ENCODE measurements around the gene ECHDC1.
A peak's percentile ranks its signal among the peaks of the same experiment; 100 is the strongest.
"Not testable (repeated sequence)": the region's sequence is repeated elsewhere in the genome, so short reads cannot be mapped to it uniquely, and the experiment has no call there.

ECHDC1 gene

GRCh38 chr6:127341471-127342202 lies 1.8 kb downstream of the ECHDC1 start:
- no peaks in the 10 kb centered on the region; the same call in 1 of the 2 replicates for H3K9me3 ChIP-seq (ENCODE audit: control insufficient read depth, insufficient read depth, low read depth, low read length)
- peaks cover 36% of the 10 kb centered on the region for H3K4me1 ChIP-seq (ENCODE audit: control insufficient read depth, insufficient read depth, low read length)
- H3K27me3 ChIP-seq (ENCODE audit: control insufficient read depth, insufficient read depth, low read length): no peaks in the 10 kb centered on the region
- H3K27ac ChIP-seq (ENCODE audit: low read depth, low read length): no peak overlapping the region
- H3K9ac ChIP-seq (ENCODE audit: low read length): peak overlapping the region; percentile 92
- H3K36me3 ChIP-seq (ENCODE audit: control insufficient read depth, insufficient read depth, low read length): no peaks in the 10 kb centered on the region
- H3K4me3 ChIP-seq (ENCODE audit: low read depth, low read length): peak overlapping the region; percentile 82

- Histone ChIP-seq H3K9me3 (ENCODE audit: control insufficient read depth, insufficient read depth, low read depth, low read length) (no peaks in the 10 kb centered on the region), H3K4me3 (ENCODE audit: low read depth, low read length) (no peak overlapping the region; the same call in 1 of the 2 replicates), H3K9ac (ENCODE audit: low read length) (peak overlapping the region; percentile 15), H3K27ac (ENCODE audit: low read depth, low read length) (no peak overlapping the region), H3K36me3 (ENCODE audit: control insufficient read depth, insufficient read depth, low read length) (no peaks in the 10 kb centered on the region), H3K4me1 (ENCODE audit: control insufficient read depth, insufficient read depth, low read length) (peaks cover 36% of the 10 kb centered on the region), H3K27me3 (ENCODE audit: control insufficient read depth, insufficient read depth, low read length) (no peaks in the 10 kb centered on the region)
These were observed 3.2 kb downstream of the ECHDC1 start for GRCh38 chr6:127340171-127340570.

GRCh38 chr6:127338936-127339335 lies 4.5 kb downstream of the ECHDC1 start:
- Histone ChIP-seq H3K27me3 (ENCODE audit: control insufficient read depth, insufficient read depth, low read length) (no peaks in the 10 kb centered on the region), H3K27ac (ENCODE audit: low read depth, low read length) (no peak overlapping the region), H3K9ac (ENCODE audit: low read length) (no peak overlapping the region), H3K36me3 (ENCODE audit: control insufficient read depth, insufficient read depth, low read length) (no peaks in the 10 kb centered on the region; the same call in 1 of the 2 replicates), H3K4me3 (ENCODE audit: low read depth, low read length) (no peak overlapping the region), H3K9me3 (ENCODE audit: control insufficient read depth, insufficient read depth, low read depth, low read length) (no peaks in the 10 kb centered on the region), H3K4me1 (ENCODE audit: control insufficient read depth, insufficient read depth, low read length) (peaks cover 31% of the 10 kb centered on the region)

- Histone ChIP-seq H3K9me3 (ENCODE audit: control insufficient read depth, insufficient read depth, low read depth, low read length) (no peaks in the 10 kb centered on the region), H3K4me3 (ENCODE audit: low read depth, low read length) (no peak overlapping the region), H3K9ac (ENCODE audit: low read length) (peak overlapping the region; percentile 31), H3K36me3 (ENCODE audit: control insufficient read depth, insufficient read depth, low read length) (peaks cover 16% of the 10 kb centered on the region), H3K4me1 (ENCODE audit: control insufficient read depth, insufficient read depth, low read length) (peaks cover 15% of the 10 kb centered on the region), H3K27ac (ENCODE audit: low read depth, low read length) (peak overlapping the region; percentile 86; the same call in 1 of the 2 replicates), H3K27me3 (ENCODE audit: control insufficient read depth, insufficient read depth, low read length) (no peaks in the 10 kb centered on the region)
These were observed 10.9 kb downstream of the ECHDC1 start for GRCh38 chr6:127332383-127332961.

GRCh38 chr6:127331256-127331655 lies 12.2 kb downstream of the ECHDC1 start:
- not testable (repeated sequence) for H3K27me3 ChIP-seq (ENCODE audit: control insufficient read depth, insufficient read depth, low read length); H3K4me3 ChIP-seq (ENCODE audit: low read depth, low read length); H3K9me3 ChIP-seq (ENCODE audit: control insufficient read depth, insufficient read depth, low read depth, low read length); H3K9ac ChIP-seq (ENCODE audit: low read length)
- H3K27ac ChIP-seq (ENCODE audit: low read depth, low read length): peak overlapping the region; percentile 86; the same call in 1 of the 2 replicates
- H3K36me3 ChIP-seq (ENCODE audit: control insufficient read depth, insufficient read depth, low read length): peaks cover 25% of the 10 kb centered on the region
- peaks cover 12% of the 10 kb centered on the region for H3K4me1 ChIP-seq (ENCODE audit: control insufficient read depth, insufficient read depth, low read length)

GRCh38 chr6:127328043-127328609 lies 15.3 kb downstream of the ECHDC1 start:
- Histone ChIP-seq H3K9me3 (ENCODE audit: control insufficient read depth, insufficient read depth, low read depth, low read length) (no peaks in the 10 kb centered on the region), H3K4me1 (ENCODE audit: control insufficient read depth, insufficient read depth, low read length) (peaks cover 12% of the 10 kb centered on the region), H3K9ac (ENCODE audit: low read length) (no peak overlapping the region), H3K27me3 (ENCODE audit: control insufficient read depth, insufficient read depth, low read length) (no peaks in the 10 kb centered on the region), H3K36me3 (ENCODE audit: control insufficient read depth, insufficient read depth, low read length) (peaks cover 49% of the 10 kb centered on the region), H3K27ac (ENCODE audit: low read depth, low read length) (no peak overlapping the region), H3K4me3 (ENCODE audit: low read depth, low read length) (no peak overlapping the region)

- no peak overlapping the region for H3K9ac ChIP-seq (ENCODE audit: low read length)
- no peak overlapping the region for H3K27ac ChIP-seq (ENCODE audit: low read depth, low read length)
- H3K36me3 ChIP-seq (ENCODE audit: control insufficient read depth, insufficient read depth, low read length): peaks cover 31% of the 10 kb centered on the region
- H3K4me1 ChIP-seq (ENCODE audit: control insufficient read depth, insufficient read depth, low read length): no peaks in the 10 kb centered on the region
- H3K27me3 ChIP-seq (ENCODE audit: control insufficient read depth, insufficient read depth, low read length): no peaks in the 10 kb centered on the region
- no peaks in the 10 kb centered on the region for H3K9me3 ChIP-seq (ENCODE audit: control insufficient read depth, insufficient read depth, low read depth, low read length)
- no peak overlapping the region for H3K4me3 ChIP-seq (ENCODE audit: low read depth, low read length)
These were observed 23.7 kb downstream of the ECHDC1 start for GRCh38 chr6:127319686-127320085.

- H3K36me3 ChIP-seq (ENCODE audit: control insufficient read depth, insufficient read depth, low read length): peaks cover 39% of the 10 kb centered on the region
- no peaks in the 10 kb centered on the region for H3K9me3 ChIP-seq (ENCODE audit: control insufficient read depth, insufficient read depth, low read depth, low read length)
- no peaks in the 10 kb centered on the region for H3K27me3 ChIP-seq (ENCODE audit: control insufficient read depth, insufficient read depth, low read length)
These were observed 25.9 kb downstream of the ECHDC1 start for GRCh38 chr6:127317388-127318128.

GRCh38 chr6:127305741-127306140 lies 37.7 kb downstream of the ECHDC1 start:
- Histone ChIP-seq H3K9ac (ENCODE audit: low read length) (no peak overlapping the region), H3K27me3 (ENCODE audit: control insufficient read depth, insufficient read depth, low read length) (no peaks in the 10 kb centered on the region), H3K9me3 (ENCODE audit: control insufficient read depth, insufficient read depth, low read depth, low read length) (peaks cover 6% of the 10 kb centered on the region; the same call in 1 of the 2 replicates), H3K4me3 (ENCODE audit: low read depth, low read length) (no peak overlapping the region), H3K27ac (ENCODE audit: low read depth, low read length) (no peak overlapping the region), H3K36me3 (ENCODE audit: control insufficient read depth, insufficient read depth, low read length) (peaks cover 5% of the 10 kb centered on the region), H3K4me1 (ENCODE audit: control insufficient read depth, insufficient read depth, low read length) (no peaks in the 10 kb centered on the region)

More at GRCh38 chr6:127317388-127318128, 25.9 kb downstream of the ECHDC1 start:
- no peak overlapping the region for H3K9ac ChIP-seq (ENCODE audit: low read length)
- H3K4me3 ChIP-seq (ENCODE audit: low read depth, low read length): no peak overlapping the region
- no peaks in the 10 kb centered on the region for H3K4me1 ChIP-seq (ENCODE audit: control insufficient read depth, insufficient read depth, low read length)
- H3K27ac ChIP-seq (ENCODE audit: low read depth, low read length): no peak overlapping the region

- Histone ChIP-seq H3K9me3 (ENCODE audit: control insufficient read depth, insufficient read depth, low read depth, low read length) (peaks cover 6% of the 10 kb centered on the region; the same call in 1 of the 2 replicates), H3K9ac (ENCODE audit: low read length) (no peak overlapping the region), H3K4me1 (ENCODE audit: control insufficient read depth, insufficient read depth, low read length) (no peaks in the 10 kb centered on the region), H3K36me3 (ENCODE audit: control insufficient read depth, insufficient read depth, low read length) (no peaks in the 10 kb centered on the region), H3K4me3 (ENCODE audit: low read depth, low read length) (no peak overlapping the region), H3K27ac (ENCODE audit: low read depth, low read length) (no peak overlapping the region), H3K27me3 (ENCODE audit: control insufficient read depth, insufficient read depth, low read length) (no peaks in the 10 kb centered on the region)
These were observed 39.5 kb downstream of the ECHDC1 start for GRCh38 chr6:127303917-127304316.

All from HUES6 (cell line).